ENCODE results near the gene CTBP2.

- TF ChIP-seq RAD21 (IDR thresholded peaks at IDR 0.05; ENCODE audit: low read depth) (no peak), FOXM1 (IDR thresholded peaks at IDR 0.05; ENCODE audit: borderline replicate concordance, low read depth) (no peak), CREB1 (IDR thresholded peaks at IDR 0.05; ENCODE audit: low read depth) (no peak), REST (IDR thresholded peaks at IDR 0.05; ENCODE audit: low read depth) (no peak), EP300 (IDR thresholded peaks at IDR 0.05; ENCODE audit: borderline replicate concordance) (no peak), TCF12 (IDR thresholded peaks at IDR 0.05; ENCODE audit: low read depth) (no peak), MAX (IDR thresholded peaks at IDR 0.05) (no peak), EGR1 (IDR thresholded peaks at IDR 0.05) (no peak), TAF1 (IDR thresholded peaks at IDR 0.05; ENCODE audit: low read depth) (no peak), ZBTB7A (IDR thresholded peaks at IDR 0.05; ENCODE audit: low read depth) (no peak)
These were observed 146.9 kb downstream of the CTBP2 start for GRCh38 chr10:125013529-125013872.

Measured in Ishikawa (cell line).